ENCODE results near the gene BRSK1. TPM values are rescaled to one million over a fixed set of nuclear protein-coding genes. Genes with fewer than 3 reads are reported as not detected.

BRSK1 gene
- total and polyA plus RNA-seq, 8 donors = 1.5 to 67.7 (median 5.4) TPM; not detected in 2

DNA sequence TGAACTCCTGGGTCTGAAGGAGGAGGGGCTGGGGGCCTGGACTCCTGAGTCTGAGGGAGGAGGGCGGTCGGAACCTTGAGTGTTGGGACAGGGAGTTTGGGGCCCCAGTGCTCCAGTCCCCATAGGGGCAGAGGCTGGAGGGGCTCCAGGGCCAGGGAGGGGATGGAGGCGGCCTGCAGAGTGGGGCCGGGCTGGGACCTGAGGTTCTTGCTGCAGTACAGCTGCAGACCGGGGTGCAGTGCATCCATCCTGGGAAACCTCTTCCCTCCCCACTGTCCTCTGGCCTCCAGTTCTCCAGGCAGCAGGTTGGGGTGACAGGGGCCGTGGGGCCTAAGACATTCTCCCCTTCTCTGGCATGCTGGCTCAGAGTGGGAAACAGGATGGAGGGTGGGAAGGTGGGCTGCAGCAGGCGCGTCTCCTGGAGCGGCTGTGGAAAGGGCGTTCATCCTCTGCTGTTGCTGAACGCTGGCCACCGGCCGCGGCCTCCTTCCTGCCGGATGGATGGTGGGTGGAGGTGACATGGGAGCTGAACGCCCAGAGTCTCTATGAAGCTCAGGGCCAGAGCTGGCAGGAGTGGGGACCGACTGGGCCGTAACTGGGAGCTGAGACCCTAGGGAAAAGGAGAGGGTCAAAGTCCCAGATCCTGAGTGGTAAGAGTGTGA, 1.6 kb downstream of the BRSK1 start:
- no peak for DNase-seq
- Histone ChIP-seq H3K27me3 (peaks cover 0 to 34% (median 10%) of the 10 kb centered on the region in 3 donors), H3K4me1 (peaks cover 6 to 33% (median 18%) of the 10 kb centered on the region in 4 donors), H3K4me3 (peak overlapping the region in 2 of 4 donors; percentile 42 to 47), H3K36me3 (peaks cover 0 to 27% (median 0%) of the 10 kb centered on the region in 4 donors), H3K9me3 (no peaks in the 10 kb centered on the region), H3K27ac (peak overlapping the region in 4 of 5 donors; percentile 2 to 89 (median 78))
- TF ChIP-seq POLR2AphosphoS5 (IDR thresholded peaks at IDR 0.05) (no peak), EP300 (IDR thresholded peaks at IDR 0.05) (no peak), POLR2A (IDR thresholded peaks at IDR 0.05) (no peak)
- TF ChIP-seq, protein P1, sequence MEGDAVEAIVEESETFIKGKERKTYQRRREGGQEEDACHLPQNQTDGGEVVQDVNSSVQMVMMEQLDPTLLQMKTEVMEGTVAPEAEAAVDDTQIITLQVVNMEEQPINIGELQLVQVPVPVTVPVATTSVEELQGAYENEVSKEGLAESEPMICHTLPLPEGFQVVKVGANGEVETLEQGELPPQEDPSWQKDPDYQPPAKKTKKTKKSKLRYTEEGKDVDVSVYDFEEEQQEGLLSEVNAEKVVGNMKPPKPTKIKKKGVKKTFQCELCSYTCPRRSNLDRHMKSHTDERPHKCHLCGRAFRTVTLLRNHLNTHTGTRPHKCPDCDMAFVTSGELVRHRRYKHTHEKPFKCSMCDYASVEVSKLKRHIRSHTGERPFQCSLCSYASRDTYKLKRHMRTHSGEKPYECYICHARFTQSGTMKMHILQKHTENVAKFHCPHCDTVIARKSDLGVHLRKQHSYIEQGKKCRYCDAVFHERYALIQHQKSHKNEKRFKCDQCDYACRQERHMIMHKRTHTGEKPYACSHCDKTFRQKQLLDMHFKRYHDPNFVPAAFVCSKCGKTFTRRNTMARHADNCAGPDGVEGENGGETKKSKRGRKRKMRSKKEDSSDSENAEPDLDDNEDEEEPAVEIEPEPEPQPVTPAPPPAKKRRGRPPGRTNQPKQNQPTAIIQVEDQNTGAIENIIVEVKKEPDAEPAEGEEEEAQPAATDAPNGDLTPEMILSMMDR (IDR thresholded peaks at IDR 0.05) = no peak
- intact Hi-C loops (cut with DNase I; ENCODE audit: low total_unique reads) = loop anchor here (10.0 kb wide), 1 partner anchor 209 kb away; no protein-coding TSS in a partner anchor
- 34 to 44% (median 42%) methylated on average over 7 to 18 of the region's 18 CpGs for WGBS, 5 donors

DNA sequence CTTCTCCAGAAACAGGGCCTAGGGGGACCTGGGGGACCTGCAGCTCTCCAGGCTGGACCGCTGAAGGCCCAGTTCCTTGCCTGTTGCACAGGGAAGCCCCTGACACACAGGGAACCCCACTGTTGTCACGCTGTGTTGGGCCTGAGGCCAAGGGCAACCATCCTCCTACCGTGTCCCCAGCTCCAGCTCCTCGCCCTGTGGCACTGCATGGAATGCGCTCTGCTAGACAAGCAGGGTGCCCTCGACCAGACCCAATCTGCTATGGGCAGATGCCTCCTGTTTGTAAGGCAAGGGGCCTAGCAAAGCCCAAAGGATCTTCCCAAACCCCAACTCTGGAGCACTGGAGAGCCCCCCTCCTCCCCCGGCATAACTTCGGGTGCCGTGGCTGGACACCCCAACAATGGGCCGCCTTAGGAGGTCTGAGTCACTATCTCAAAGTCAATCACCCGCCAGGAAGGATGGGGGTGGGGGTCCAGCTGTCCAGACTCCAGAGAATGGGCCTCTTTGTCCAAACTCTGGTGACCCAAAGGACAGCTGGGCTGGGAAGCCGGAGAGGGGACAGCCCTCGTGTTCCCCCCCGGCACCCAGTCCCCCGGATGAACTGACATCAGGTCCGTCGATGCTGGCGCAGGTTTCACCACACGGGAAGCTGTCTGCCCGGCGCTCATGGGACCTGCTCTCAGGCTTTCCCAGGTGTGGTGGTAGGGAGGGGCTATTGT, 3.7 kb downstream of the BRSK1 start:
- DNase-seq = no peak
- peaks cover 0 to 27% (median 0%) of the 10 kb centered on the region in 4 donors for H3K36me3 ChIP-seq
- peaks cover 0 to 26% (median 13%) of the 10 kb centered on the region in 4 donors for H3K4me1 ChIP-seq
- TF ChIP-seq POLR2A (IDR thresholded peaks at IDR 0.05) = no peak
- no peak for TF ChIP-seq EP300 (IDR thresholded peaks at IDR 0.05)
- TF ChIP-seq, protein P1 (IDR thresholded peaks at IDR 0.05) = no peak
- no peak for TF ChIP-seq POLR2AphosphoS5 (IDR thresholded peaks at IDR 0.05)
- H3K4me3 ChIP-seq = no peak overlapping the region
- H3K27ac ChIP-seq = no peak overlapping the region
- peaks cover 0 to 32% (median 10%) of the 10 kb centered on the region in 3 donors for H3K27me3 ChIP-seq
- H3K9me3 ChIP-seq = no peaks in the 10 kb centered on the region
- WGBS, 5 donors = 83 to 89% (median 86%) methylated on average over 17 to 21 of the region's 21 CpGs
- intact Hi-C loops (cut with DNase I; ENCODE audit: low total_unique reads) = loop anchor here (10.0 kb wide), 1 partner anchor 207 kb away; no protein-coding TSS in a partner anchor

DNA sequence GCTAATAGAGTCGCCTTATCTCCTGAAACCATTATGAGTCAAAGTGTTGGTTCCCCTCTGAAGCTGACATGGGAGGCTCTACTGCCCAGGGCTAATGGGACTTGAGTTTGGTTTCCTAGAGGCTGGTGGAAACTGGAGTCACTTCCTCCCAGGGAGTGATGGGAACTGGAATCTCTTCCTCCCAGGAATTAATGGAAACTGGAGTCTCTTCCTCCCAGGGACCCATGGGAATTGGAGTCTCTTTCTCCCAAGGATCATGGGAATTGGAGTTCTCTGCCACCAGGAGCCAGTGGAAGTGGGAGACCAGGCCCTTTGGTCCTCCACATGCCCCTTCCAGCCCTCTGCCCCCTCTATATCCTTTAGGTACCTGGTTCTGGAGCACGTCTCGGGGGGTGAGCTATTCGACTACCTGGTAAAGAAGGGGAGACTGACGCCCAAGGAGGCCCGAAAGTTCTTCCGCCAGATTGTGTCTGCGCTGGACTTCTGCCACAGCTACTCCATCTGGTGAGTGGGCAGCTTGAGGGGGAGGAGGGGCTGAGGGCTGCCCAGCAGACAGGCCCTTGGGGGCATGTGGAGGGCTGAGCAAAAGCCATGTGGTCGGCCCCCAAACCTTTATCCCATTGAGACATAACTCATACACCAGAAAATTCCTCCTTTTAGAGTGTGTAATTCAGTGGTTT, 5.5 kb downstream of the BRSK1 start:
- intact Hi-C loops (cut with DNase I; ENCODE audit: low total_unique reads) = loop anchor here (10.0 kb wide), 1 partner anchor 206 kb away; no protein-coding TSS in a partner anchor
- H3K9me3 ChIP-seq = no peaks in the 10 kb centered on the region
- no peak overlapping the region for H3K4me3 ChIP-seq
- no peak overlapping the region for H3K27ac ChIP-seq
- peaks cover 0 to 14% (median 1%) of the 10 kb centered on the region in 3 donors for H3K27me3 ChIP-seq
- peaks cover 0 to 34% (median 4%) of the 10 kb centered on the region in 4 donors for H3K36me3 ChIP-seq
- no peak for DNase-seq
- 89 to 96% (median 95%) methylated on average over 9 of the region's 9 CpGs for WGBS, 5 donors
- TF ChIP-seq EP300 (IDR thresholded peaks at IDR 0.05) (no peak), POLR2A (IDR thresholded peaks at IDR 0.05) (no peak), POLR2AphosphoS5 (IDR thresholded peaks at IDR 0.05) (no peak)
- TF ChIP-seq, protein P1 (IDR thresholded peaks at IDR 0.05) = no peak
- peaks cover 0 to 15% (median 8%) of the 10 kb centered on the region in 4 donors for H3K4me1 ChIP-seq

DNA sequence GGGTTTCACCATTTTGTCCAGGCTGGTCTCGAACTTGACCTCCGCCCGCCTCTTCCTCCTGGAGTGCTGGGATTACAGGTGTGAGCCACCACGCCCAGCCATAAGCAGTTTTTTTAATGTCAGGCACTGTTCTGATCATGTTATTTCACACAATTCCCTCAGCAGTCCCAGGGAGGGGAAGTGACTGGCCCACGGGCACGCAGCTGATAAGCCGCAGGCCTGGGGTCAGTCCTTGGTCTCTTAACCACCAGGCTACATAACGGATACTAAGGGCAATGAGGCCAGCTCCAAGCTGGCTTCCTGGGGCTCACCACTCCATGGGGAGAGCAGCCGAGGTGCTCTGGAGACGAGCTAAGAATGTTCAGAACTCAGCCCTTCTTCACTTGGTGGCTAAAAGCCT, 13.5 kb downstream of the BRSK1 start:
- WGBS, 5 donors = 80 to 91% (median 83%) methylated on average over 10 of the region's 10 CpGs
- Histone ChIP-seq H3K4me3 (no peak overlapping the region), H3K4me1 (peaks cover 7 to 11% (median 11%) of the 10 kb centered on the region in 4 donors), H3K9me3 (no peaks in the 10 kb centered on the region), H3K27ac (no peak overlapping the region), H3K36me3 (peaks cover 0 to 33% (median 4%) of the 10 kb centered on the region in 4 donors), H3K27me3 (peaks cover 0 to 7% (median 0%) of the 10 kb centered on the region in 3 donors)
- TF ChIP-seq, protein P1 (IDR thresholded peaks at IDR 0.05) = no peak
- no peak for TF ChIP-seq POLR2AphosphoS5 (IDR thresholded peaks at IDR 0.05)
- TF ChIP-seq POLR2A (IDR thresholded peaks at IDR 0.05) = no peak
- TF ChIP-seq EP300 (IDR thresholded peaks at IDR 0.05) = no peak
- no peak for DNase-seq
- intact Hi-C loops (cut with DNase I; ENCODE audit: low total_unique reads) = no loop called here

Measured in stomach (tissue), 9 donors.